Neural progenitor cell (in vitro differentiated cells): ENCODE measurements around the gene MINDY1.

Source experiments
- CTCF ChIP-seq: fragments of 200-600 bp; sonication (generic); IDR thresholded peaks from 2 replicates; pipeline ENCODE4 v1.5.1; 2017; ENCODE audit warnings: antibody characterized with exemption, mild to moderate bottlenecking
- EZH2 ChIP-seq: fragments of 200-600 bp; sonication (generic); IDR thresholded peaks from 2 replicates; pipeline ENCODE4 v1.6.1; 2017; ENCODE audit warnings: antibody characterized with exemption, mild to moderate bottlenecking, moderate library complexity
- EZH2phosphoT487 ChIP-seq: fragments of 200-600 bp; sonication (generic); IDR thresholded peaks from 2 replicates; pipeline ENCODE4 v1.6.1; 2017; ENCODE audit warnings: antibody characterized with exemption

GRCh38 chr1:150995896-150996295 is 10.8 kb downstream of the MINDY1 start:
- TF ChIP-seq CTCF (peak; percentile 85), EZH2phosphoT487 (no peak), EZH2 (no peak)
